D341Med (cell line): ENCODE results near the gene TRABD2B.

ENCODE experiments used
- DNase-seq: peaks from one replicate; pipeline ENCODE4 v3.0.0; 2012; ENCODE audit warnings: low spot score

The TRABD2B gene

GRCh38 chr1:47756006-47756405 lies 241.2 kb downstream of the TRABD2B start:
- DNase-seq, result no peak

GRCh38 chr1:47755101-47755990 lies 241.8 kb downstream of the TRABD2B start:
- no peak for DNase-seq

GRCh38 chr1:47754221-47754620 lies 243.0 kb downstream of the TRABD2B start:
- no peak for DNase-seq

GRCh38 chr1:47753808-47754207 lies 243.4 kb downstream of the TRABD2B start:
- DNase-seq, result no peak

GRCh38 chr1:47752559-47752958 lies 244.6 kb downstream of the TRABD2B start:
- no peak for DNase-seq

GRCh38 chr1:47751996-47752451 lies 245.2 kb downstream of the TRABD2B start:
- DNase-seq, result no peak

GRCh38 chr1:47751193-47751592 lies 246.0 kb downstream of the TRABD2B start:
- no peak for DNase-seq

GRCh38 chr1:47745715-47746609 lies 251.2 kb downstream of the TRABD2B start:
- no peak for DNase-seq

GRCh38 chr1:47742890-47743760 lies 254.1 kb downstream of the TRABD2B start:
- no peak for DNase-seq

- DNase-seq, result peak; percentile 59
Measured at GRCh38 chr1:47738560-47739182, 258.5 kb downstream of the TRABD2B start.

- no peak for DNase-seq
Measured at GRCh38 chr1:47732489-47732888, 264.7 kb downstream of the TRABD2B start.

GRCh38 chr1:47731730-47732129 lies 265.5 kb downstream of the TRABD2B start:
- DNase-seq, result no peak

- no peak for DNase-seq
Measured at GRCh38 chr1:47729685-47730084, 267.5 kb downstream of the TRABD2B start.

- DNase-seq, result no peak
Measured at GRCh38 chr1:47727697-47728085, 269.5 kb downstream of the TRABD2B start.

GRCh38 chr1:47727051-47727696 lies 270.0 kb downstream of the TRABD2B start:
- no peak for DNase-seq

- DNase-seq, result peak; percentile 83
Measured at GRCh38 chr1:47725992-47726855, 271.0 kb downstream of the TRABD2B start.

GRCh38 chr1:47725511-47725991 lies 271.6 kb downstream of the TRABD2B start:
- DNase-seq, result no peak

- DNase-seq, result no peak
Measured at GRCh38 chr1:47725000-47725473, 272.1 kb downstream of the TRABD2B start.

- no peak for DNase-seq
Measured at GRCh38 chr1:47724432-47724999, 272.7 kb downstream of the TRABD2B start.
